Activated CD4-positive, CD25-positive, alpha-beta regulatory T cell treated with anti-CD3 and anti-CD28 coated beads, Interleukin-2, amount 50 U/mL, for 24 hours (primary cell): ENCODE measurements around the gene TOB1.
A peak's percentile ranks its signal among the peaks of the same experiment; 100 is the strongest.
"Not testable (repeated sequence)": the region's sequence is repeated elsewhere in the genome, so short reads cannot be mapped to it uniquely, and the experiment has no call there.

ENCODE experiments used
- ATAC-seq, 2 donors: fragments of 150-1000 bp; cut with Tn5 transposase; one replicate each; pipeline ENCODE4 v1.10.0; 2021; ENCODE audit warnings: mild to moderate bottlenecking in 1 of 2, moderate library complexity in 1 of 2

The TOB1 gene

DNA sequence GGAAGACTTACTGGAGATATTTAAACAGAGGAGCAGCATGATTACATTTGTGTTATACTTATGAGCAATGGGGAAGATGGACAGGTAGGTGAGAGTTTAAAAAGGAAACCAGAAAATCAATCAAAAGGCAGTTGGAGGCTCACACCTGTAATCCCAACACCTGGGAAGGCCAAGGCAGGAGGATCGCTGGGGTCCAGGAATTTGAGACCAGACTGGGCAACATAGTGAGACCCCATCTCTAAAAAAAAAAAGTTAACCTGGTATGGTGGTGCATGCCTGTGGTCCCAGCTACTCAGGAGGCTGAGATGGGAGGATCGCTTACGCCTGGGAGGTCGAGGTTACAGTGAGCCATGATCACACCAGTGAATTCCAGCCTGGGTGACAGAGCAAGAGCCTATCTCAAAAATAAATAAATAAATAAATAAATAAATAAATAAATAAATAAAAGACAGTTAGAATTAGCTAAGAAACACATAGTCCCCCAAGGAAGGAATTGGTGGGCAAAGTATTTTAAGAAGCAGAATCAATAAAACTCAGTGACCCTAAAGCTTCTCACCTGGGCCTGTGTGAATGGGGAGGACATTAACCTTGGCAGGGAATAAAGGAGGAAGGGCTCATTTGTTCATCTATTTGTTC, 32.3 kb upstream of the TOB1 start:
- no peak for ATAC-seq

DNA sequence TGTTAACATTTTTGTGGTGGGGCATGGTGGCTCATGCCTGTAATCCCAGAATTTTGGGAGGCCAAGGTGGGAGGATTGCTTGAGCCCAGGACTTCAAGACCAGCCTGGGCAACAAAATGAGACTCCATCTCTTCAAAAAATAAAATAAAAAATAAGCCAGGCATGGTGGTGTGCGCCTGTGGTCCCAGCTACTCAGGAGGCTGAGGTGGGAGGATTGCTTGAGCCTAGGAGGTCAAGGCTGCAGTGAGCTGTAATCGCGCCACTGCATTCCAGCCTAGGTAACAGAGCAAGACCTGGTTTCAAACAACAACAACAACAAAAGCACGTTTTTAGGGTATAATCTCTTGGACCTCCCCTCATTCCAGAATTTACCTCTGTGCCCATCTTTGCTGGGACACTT, 28.4 kb upstream of the TOB1 start:
- not testable (repeated sequence) for ATAC-seq

- no peak for ATAC-seq
These were observed 27.2 kb upstream of the TOB1 start for GRCh38 chr17:50893183-50893993.

DNA sequence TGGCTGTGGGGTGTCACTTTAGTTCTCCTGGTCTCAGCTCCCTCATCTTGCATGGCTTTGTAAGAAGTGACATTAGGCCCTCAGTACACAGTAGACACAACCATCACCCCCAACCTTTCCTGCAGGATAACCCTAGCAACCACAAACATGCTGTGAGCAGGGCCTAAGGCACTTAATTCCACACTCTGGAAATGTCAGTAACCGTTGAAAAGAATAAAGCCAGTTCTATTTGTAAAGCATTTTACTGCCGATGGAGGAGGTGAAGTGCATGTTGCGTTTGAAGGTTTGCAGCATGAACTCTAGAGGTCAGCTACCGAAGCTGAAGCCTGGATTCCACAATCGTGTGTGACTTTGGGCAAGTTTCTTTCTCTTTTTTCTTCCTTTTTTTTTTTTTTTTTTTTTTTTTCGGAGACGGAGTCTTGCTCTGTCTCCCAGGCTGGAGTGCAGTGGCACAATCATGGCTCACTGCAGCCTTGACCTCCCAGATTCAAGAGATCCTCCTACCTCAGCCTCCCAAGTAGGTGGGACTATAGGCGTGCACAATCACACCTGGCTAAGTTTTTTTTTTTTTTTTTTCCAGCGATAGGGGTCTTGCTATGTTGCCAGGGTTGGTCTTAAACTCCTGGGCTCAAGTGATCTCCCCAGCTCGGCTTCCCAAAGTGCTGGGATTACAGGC, 26.1 kb upstream of the TOB1 start:
- no peak for ATAC-seq

DNA sequence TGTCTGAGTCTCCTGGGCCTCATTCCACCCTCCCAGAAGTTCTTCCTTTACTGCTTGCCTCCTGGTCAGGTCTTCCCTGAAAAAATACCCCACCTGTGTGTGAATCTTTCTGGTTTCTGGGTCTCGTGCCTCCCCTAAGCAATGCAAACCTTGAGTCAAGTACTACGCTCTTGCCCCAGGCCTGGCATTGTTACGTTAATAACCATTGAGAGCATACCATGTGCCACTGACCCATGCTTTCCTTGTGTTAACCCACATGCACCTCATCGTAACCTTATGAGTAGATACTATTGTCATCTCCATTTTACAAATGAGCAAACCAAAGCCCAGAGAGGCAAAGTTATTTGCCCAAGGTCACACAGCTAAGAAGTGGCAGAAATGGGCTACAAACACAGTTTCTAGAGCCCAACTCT, 25.4 kb upstream of the TOB1 start:
- no peak for ATAC-seq

- no peak for ATAC-seq
These were observed 24.7 kb upstream of the TOB1 start for GRCh38 chr17:50890675-50891516.

- no peak for ATAC-seq
These were observed 23.5 kb upstream of the TOB1 start for GRCh38 chr17:50889528-50890118.

GRCh38 chr17:50887705-50888245, 21.6 kb upstream of the TOB1 start:
- ATAC-seq: no peak

DNA sequence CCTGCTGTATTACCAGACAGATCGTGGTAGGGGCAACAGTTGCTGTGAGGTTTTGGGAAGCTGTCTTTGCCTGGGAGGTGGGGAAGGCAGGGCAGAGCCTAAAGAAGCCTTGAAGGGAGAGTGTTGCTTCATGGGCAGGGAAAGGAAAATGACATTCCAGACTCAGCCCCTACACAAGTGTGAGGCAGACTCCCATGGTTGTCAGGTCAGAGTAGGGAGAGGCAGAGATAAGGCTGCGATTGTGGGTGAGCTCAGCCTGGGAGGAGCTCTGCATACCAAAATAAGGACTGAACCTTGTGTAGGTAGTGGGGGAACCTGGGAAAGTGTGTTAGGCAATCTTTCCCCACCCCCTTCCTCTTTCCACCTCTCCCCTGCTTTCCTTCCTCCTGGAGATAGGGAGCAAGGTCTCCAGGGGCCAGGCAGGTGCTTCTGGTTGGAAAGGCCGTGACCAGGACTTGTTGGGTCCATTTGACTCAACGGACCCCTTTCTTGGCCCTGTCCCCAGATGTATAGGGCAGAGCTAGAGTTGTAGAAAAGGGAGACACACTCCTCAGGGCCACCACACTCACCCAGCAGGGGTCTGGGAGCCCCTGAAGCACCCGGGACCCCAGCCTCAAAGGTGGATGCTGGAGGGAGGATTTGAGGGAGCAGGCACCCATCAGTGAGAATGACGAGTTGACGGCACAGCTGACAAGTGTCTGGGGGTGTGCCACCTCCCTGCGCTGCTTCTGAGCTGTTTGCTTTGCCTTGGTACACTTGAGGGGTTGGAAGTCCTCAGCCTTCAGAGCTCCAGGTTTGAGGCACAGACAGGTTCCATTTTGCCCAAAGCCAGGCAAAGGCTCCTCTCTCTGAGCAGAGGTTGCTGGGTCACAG, 18.5 kb upstream of the TOB1 start:
- no peak for ATAC-seq

DNA sequence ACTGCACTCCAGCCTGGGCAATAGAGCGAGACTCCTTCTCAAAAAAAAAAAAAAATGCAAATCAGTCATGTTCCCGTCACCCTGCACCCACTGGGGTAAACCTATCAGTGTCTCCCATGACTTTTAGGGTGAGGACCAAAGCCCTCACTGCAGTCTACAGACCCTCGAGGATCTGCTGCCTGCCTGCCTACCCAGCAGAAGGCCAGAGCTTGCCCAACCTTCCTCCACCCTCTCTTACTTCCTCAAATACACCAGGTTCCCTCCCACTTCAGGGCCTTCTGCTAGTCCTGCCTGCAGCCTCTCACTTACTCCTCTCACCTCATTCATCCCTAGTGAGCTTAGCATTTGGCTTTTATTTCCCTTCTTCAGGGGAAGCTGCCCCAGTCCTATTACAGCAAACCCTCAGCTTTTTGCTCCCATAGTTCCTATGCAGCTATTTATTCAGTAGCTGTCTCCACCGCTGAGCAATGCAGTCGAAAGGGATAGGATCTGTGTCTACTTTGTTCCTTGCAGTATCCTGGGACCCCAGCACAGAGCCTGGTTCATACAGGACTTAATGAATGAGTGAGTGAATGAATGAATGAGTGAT, 17.8 kb upstream of the TOB1 start:
- ATAC-seq: no peak

DNA sequence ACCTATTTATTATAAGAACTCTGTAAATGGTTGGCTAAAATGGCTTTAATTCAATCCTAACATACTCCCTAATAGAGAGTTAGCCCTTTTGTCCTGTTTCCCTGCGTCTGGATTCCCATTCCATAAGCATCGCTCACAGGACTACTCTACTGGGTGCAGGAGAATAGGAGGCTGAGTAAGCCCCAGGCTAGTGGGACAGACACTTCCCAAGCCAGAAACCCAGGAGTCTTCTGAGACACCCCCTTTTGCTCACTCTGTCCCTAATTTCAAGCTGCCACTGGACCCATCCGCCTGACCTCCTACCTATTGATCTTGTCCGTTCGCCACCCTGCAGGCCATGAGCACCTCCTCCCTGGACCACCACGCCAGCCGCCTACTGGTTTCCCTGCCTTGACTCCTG, 16.7 kb upstream of the TOB1 start:
- ATAC-seq: no peak

DNA sequence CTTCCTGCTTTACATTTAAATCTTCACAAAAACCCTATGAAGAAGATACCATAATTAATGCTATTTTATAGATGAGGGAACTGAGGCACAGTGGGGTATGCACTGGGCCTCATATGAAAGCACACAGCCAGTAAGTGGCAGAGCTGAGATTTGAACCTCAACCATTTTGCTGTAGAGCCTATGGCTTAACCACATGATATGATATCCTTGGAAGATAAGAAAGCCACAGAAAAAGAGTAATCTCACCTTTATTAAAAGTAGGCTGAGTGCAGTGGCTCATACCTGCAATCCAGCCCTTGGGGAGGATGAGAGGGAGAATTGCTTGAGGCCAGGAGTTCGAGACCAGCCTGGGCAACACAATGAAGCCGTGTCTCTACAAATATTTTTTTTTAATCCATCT, 15.0 kb upstream of the TOB1 start:
- no peak for ATAC-seq

DNA sequence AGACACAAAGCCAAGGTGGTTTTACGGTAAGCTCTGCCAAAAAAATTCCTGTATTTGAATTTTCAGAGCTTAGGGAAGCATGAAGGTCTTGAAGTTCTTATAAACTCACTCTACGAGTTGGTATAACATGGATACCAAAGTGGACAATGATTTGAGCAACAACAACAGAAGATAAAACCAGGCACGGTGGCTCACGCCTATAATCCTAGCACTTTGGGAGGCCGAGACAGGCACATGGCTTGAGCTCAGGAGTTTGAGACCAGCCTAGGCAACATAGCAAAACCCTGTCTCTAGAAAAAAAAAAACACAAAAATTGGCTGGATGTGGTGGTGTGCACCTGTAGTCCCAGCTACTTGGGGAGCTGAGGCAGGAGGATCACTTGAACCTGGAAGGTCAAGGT, 12.9 kb upstream of the TOB1 start:
- ATAC-seq: no peak

- ATAC-seq: no peak
These were observed 11.7 kb upstream of the TOB1 start for GRCh38 chr17:50877838-50878237.

- not testable (repeated sequence) for ATAC-seq
These were observed 10.9 kb upstream of the TOB1 start for GRCh38 chr17:50877042-50877441.

GRCh38 chr17:50875074-50875473, 8.9 kb upstream of the TOB1 start:
- no peak for ATAC-seq

GRCh38 chr17:50872710-50873424, 6.7 kb upstream of the TOB1 start:
- ATAC-seq: peak; percentile 80 to 84

GRCh38 chr17:50871898-50872297, 5.7 kb upstream of the TOB1 start:
- ATAC-seq: no peak

GRCh38 chr17:50871364-50871763, 5.2 kb upstream of the TOB1 start:
- no peak for ATAC-seq

DNA sequence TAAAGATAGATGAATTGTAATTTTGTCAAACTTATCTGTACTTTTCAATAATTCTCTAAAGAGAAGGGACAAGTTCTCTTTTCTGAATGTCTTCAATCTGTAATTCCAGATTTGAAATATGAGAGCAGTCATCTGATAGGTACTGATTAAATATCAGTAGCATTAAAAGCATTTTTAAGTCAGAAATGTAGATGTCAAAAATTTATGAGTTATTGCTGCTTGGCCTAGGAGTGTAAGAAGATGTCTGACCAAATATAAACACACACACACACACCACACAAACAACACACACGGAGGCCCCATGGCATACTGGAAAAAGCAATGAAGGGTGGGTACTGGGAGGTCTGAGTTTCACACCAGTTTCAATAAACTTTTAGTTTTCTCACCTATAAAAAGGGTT, 2.4 kb upstream of the TOB1 start:
- no peak for ATAC-seq
